ENCODE data around the gene NEIL1.
"Not testable (repeated sequence)": the region's sequence is repeated elsewhere in the genome, so short reads cannot be mapped to it uniquely, and the experiment has no call there.

GRCh38 chr15:75349351-75349669 lies 2.5 kb downstream of the NEIL1 start:
- TF ChIP-seq POLR2A, POLR2AphosphoS5 (IDR thresholded peaks at IDR 0.05; ENCODE audit: low read depth, low read length): not testable (repeated sequence)

Data from GM12892 (cell line).